Measurements from ENCODE around the gene TLX2. TPM values are rescaled to one million over a fixed set of nuclear protein-coding genes. Genes with fewer than 3 reads are reported as not detected.

Gene TLX2
- total RNA-seq: not detected in 2 replicates

DNA sequence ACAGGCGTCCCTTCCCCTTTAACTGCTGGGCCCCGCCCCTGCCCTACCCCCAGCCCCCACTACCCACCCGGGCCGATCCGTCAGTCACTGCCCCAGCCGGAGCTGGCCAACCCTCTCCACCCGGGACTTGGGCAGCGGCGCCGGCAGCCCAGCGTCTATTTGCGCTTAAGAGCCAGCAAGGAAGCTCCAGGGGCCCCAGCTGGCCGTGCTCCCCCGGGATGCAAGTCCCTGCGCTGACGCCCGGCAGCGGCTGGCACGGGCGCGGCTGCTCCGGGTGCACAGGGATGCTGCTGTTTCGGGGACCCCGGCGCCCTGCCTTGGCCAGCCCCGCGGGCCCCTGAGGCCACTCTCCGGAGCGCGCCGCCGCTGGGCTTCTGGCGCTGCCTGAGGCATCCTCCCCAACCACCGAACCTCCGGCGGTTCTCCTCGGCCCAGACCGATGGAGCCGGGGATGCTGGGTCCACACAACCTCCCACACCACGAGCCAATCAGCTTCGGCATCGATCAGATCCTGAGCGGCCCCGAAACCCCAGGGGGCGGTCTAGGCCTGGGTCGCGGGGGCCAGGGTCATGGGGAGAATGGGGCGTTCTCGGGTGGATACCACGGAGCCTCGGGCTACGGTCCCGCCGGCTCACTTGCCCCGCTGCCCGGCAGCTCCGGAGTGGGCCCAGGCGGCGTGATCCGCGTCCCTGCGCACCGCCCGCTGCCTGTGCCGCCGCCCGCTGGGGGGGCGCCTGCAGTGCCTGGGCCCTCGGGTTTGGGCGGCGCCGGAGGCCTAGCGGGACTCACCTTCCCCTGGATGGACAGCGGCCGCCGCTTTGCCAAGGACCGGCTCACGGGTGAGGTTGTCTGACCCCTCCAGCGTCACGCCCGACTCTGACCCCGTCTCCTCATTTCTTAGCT, at the start of gene TLX2:
TLX2 (plus strand) TSS at position 83 of the 903 bp plus-strand sequence; CDS start at position 440, 357 bp downstream.

GRCh38 chr2:74472086-74472944, 41.9 kb upstream of the TLX2 start, which contains the start of gene MRPL53:
Gene MRPL53, minus strand, starts transcription at chr2:74472680. Its CDS starts 20 bp downstream, at chr2:74472660.

DNA sequence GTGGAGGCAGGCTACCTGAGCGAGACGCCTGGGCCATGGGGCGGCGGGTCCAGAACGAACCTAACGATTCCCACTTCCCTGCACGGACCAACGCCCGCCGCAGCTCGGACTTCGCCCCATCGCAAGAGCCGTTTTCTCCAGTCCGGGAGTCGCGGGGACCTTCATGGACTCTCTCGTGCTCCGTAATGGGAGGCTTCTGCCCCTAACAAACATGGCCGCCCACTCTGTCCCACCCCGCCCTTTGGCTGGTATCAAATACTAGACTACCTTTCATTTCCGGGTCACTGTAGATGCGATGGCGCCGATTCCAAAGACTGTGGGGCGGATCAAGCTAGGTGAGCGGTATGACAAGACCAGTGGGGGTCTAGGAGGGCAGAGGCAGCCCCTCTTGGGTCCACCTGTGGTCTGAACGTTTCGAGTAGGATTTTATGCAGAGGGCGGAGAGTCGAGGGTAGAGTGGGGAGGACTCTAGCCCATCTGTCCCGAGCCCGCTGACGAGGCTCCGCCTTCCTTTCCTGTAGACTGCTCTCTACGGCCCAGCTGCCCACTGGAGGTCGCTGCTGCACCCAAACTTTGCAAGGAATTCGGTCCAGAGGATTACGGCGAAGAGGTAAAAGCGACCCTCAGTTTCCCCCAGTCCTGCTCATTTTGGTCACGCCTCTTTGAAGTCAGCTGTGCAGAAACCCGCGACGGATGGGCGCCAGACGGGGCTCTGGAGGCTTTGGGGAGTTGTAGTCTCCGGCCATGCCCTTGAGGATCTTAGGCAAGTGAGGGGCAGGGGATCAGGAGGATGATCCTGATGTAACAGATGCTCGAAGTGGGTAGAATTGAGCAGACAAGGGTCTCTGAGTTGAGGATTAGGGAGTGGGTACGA, 31.2 kb upstream of the TLX2 start, which contains the start of the genes CCDC142 and TTC31:
CCDC142 (minus strand) TSS at position 198 of the 874 bp plus-strand sequence; CDS start at position 37, 161 bp downstream.
TTC31 (plus strand) TSS at position 281 of the 874 bp plus-strand sequence; CDS start at position 296, 15 bp downstream.

DNA sequence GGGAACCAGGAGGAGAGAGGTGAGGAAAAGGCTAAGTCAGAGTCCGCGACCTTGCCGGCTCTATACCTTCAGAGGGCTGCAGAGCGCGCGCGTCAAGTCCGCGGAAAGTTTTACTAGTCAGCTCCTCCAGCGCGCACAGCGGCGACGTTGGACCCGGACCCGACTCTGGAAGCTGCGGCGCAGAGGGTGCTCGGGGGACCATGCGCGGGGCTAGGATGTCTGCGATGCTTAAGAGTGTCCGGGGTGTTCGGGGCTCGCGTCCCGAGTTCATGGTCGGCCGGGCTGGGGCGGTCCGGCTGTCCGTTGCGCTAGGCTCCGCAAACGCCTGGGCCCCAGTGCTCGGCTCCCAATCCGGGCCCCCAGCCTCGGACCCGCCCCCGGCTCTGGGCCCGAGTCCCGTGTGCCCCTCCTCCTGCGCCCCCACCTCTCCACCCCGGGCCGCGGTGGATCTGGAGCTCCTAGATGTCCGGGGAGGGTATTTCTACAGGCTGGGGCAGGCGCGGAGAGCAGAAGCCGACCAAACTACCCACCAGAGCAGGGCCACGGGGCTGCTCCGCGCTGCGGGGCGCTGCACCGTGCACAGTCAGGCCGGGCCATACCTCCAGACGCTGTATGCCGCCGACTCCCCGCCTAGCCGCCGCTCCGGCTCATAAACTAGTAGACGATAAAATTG, 14.8 kb upstream of the TLX2 start, which contains the start of gene LBX2:
LBX2 (minus strand) TSS at position 337 of the 673 bp plus-strand sequence; CDS start at position 271, 66 bp downstream.

GRCh38 chr2:74507145-74507925, 6.9 kb upstream of the TLX2 start, which contains the start of gene PCGF1:
Gene PCGF1, minus strand, starts transcription at chr2:74507695. Its CDS starts 27 bp downstream, at chr2:74507668.

GRCh38 chr2:74525717-74526648, 11.7 kb downstream of the TLX2 start, which contains the start of gene DQX1:
Gene DQX1, minus strand, starts transcription at chr2:74526231. Its CDS starts 502 bp downstream, at chr2:74525729.

GRCh38 chr2:74529357-74530238, 15.3 kb downstream of the TLX2 start, which contains the start of the genes AUP1 and HTRA2:
Gene AUP1, minus strand, starts transcription at chr2:74529706. Its CDS starts 77 bp downstream, at chr2:74529629.
Gene HTRA2, plus strand, starts transcription at chr2:74529933. Its CDS starts 74 bp downstream, at chr2:74530007.

DNA sequence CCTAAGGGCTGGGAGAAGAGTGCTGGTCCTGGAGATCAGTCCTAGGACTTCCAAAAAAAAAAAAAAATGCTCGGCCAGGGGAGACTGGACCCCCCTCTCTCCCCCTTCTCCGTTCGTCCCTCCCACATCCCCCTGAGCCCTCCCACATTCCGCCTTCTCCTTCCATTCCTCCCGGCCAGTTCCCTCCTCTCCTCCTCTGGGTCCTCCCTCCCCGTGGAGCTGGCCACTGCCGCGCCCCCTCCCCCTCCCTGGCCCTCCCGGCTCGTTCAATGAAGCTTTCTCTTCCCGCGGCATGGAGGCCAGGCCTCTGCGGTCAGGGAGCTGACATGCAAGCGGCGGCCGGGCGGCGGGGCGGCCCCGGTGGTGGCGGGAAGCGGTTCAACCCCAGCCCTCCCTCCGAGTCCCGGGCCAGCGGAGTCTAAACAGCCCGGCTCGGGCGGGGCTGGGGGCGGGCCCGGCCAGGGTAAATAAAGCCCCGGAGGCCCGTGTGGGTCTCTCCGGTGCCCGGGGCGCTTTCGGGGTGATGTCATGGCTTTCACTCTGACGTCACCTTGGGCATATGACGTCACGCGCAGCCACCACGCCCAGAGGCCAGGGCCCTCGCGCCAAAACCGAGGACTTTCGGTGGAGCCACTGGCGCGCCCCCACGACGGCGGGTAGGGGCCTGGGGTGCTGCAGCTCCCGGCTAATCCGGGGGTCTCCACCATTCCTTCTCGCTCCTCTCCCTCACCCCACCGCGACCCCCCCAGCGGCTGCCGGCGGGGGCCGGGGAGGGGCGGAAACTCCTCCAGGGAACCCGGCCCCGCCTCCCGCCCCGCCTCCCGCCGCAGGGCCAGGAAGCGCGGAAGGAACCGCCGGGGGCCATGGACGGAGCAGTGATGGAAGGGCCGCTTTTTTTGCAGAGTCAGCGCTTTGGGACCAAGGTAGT, 39.9 kb downstream of the TLX2 start, which contains the start of the genes DOK1 and LOXL3:
DOK1 (plus strand) TSS at position 829 of the 928 bp plus-strand sequence; CDS start at position 864, 35 bp downstream.
LOXL3 (minus strand) TSS at position 51 of the 928 bp plus-strand sequence. CDS start 1,308 bp downstream, outside the sequence.

Other genes starting within 250 kb of the TLX2 start
- under 0.01 and 0.16 TPM in 2 replicates for gene SLC4A5, start 171.0 kb upstream of the TLX2 start, total RNA-seq
- gene DCTN1, start 134.1 kb upstream of the TLX2 start, total RNA-seq: 113 and 118 TPM in 2 replicates
- under 0.01 and 0.49 TPM in 2 replicates for gene C2orf81, start 92.8 kb upstream of the TLX2 start, total RNA-seq
- gene WDR54, start 92.7 kb upstream of the TLX2 start, total RNA-seq: 30.6 and 40.4 TPM in 2 replicates
- 14.4 and 17.7 TPM in 2 replicates for gene RTKN, start 72.5 kb upstream of the TLX2 start, total RNA-seq
- 7.5 and 23.3 TPM in 2 replicates for gene INO80B, start 59.4 kb upstream of the TLX2 start, total RNA-seq
- gene WBP1, start 56.0 kb upstream of the TLX2 start, total RNA-seq: 63.4 and 67.9 TPM in 2 replicates
- 78.3 and 84.1 TPM in 2 replicates for gene MOGS, start 49.1 kb upstream of the TLX2 start, total RNA-seq
- 28.7 and 37.1 TPM in 2 replicates for gene MRPL53, start 41.8 kb upstream of the TLX2 start, total RNA-seq
- gene CCDC142, start 31.5 kb upstream of the TLX2 start, total RNA-seq: 6.0 and 11.0 TPM in 2 replicates
- gene TTC31, start 31.4 kb upstream of the TLX2 start, total RNA-seq: 16.8 and 20.0 TPM in 2 replicates
- 1.6 and 2.1 TPM in 2 replicates for gene LBX2, start 14.8 kb upstream of the TLX2 start, total RNA-seq
- gene PCGF1, start 6.8 kb upstream of the TLX2 start, total RNA-seq: 8.6 and 13.2 TPM in 2 replicates
- gene DQX1, start 11.8 kb downstream of the TLX2 start, total RNA-seq: not detected in 2 replicates
- 77.1 and 80.5 TPM in 2 replicates for gene AUP1, start 15.3 kb downstream of the TLX2 start, total RNA-seq
- 10.9 and 32.0 TPM in 2 replicates for gene HTRA2, start 15.5 kb downstream of the TLX2 start, total RNA-seq
- gene LOXL3, start 39.5 kb downstream of the TLX2 start, total RNA-seq: 76.8 and 97.7 TPM in 2 replicates
- 27.6 and 30.6 TPM in 2 replicates for gene DOK1, start 40.3 kb downstream of the TLX2 start, total RNA-seq
- not detected in 2 replicates for gene M1AP, start 133.9 kb downstream of the TLX2 start, total RNA-seq
- 7.0 and 9.9 TPM in 2 replicates for gene SEMA4F, start 139.8 kb downstream of the TLX2 start, total RNA-seq